H7 (cell line): Measurements from ENCODE around the gene HOOK1. TPM values are rescaled to one million over a fixed set of nuclear protein-coding genes. Genes with fewer than 3 reads are reported as not detected.
"Not testable (repeated sequence)": the region's sequence is repeated elsewhere in the genome, so short reads cannot be mapped to it uniquely, and the experiment has no call there.

Experiments
- DNase-seq: peaks from one replicate; pipeline ENCODE4 v3.0.0; 2012
- H3K27me3 ChIP-seq: 2 replicates; pipeline ENCODE4 v1.6.0; 2011; ENCODE audit warnings: mild to moderate bottlenecking, low read length; ENCODE audit not compliant: control insufficient read depth, insufficient read depth
- H3K36me3 ChIP-seq: replicated peaks from 2 replicates; pipeline ENCODE4 v1.5.1; 2011; ENCODE audit warnings: low read length; ENCODE audit not compliant: control insufficient read depth, insufficient read depth
- H3K4me3 ChIP-seq: 2 replicates; pipeline ENCODE4 v1.5.1; 2011; ENCODE audit warnings: low read depth, mild to moderate bottlenecking, control low read depth, low read length, moderate library complexity; ENCODE audit not compliant: insufficient read depth
- total RNA-seq: library from RNA; depleted of rRNA; stranded (reverse); fragments of >200 nt; shearing (Covaris generic); gene quantifications from 2 replicates; pipeline ENCODE4 v1.2.3, GENCODE V29; 2014

The HOOK1 gene
- total RNA-seq, 1 experiment from 2014 or later = 9.1 TPM

- H3K27me3 ChIP-seq = no peaks in the 10 kb centered on the region; the same call in 1 of the 2 replicates
- H3K36me3 ChIP-seq = no peaks in the 10 kb centered on the region
- no peak for DNase-seq
- H3K4me3 ChIP-seq = no peak overlapping the region
Observed at GRCh38 chr1:59804301-59804700, 10.4 kb upstream of the HOOK1 start.

GRCh38 chr1:59805554-59805953, 9.2 kb upstream of the HOOK1 start:
- Histone ChIP-seq H3K4me3 (no peak overlapping the region), H3K36me3 (no peaks in the 10 kb centered on the region), H3K27me3 (no peaks in the 10 kb centered on the region; the same call in 1 of the 2 replicates)
- DNase-seq = no peak

GRCh38 chr1:59814180-59814900, 409 bp upstream of the HOOK1 start:
- Histone ChIP-seq H3K27me3 (peaks cover 10% of the 10 kb centered on the region; the same call in 1 of the 2 replicates), H3K36me3 (no peaks in the 10 kb centered on the region), H3K4me3 (peak overlapping the region; percentile 78)
- peak; percentile 95 for DNase-seq

- Histone ChIP-seq H3K27me3 (peaks cover 10% of the 10 kb centered on the region; the same call in 1 of the 2 replicates), H3K4me3 (peak overlapping the region; percentile 78; the same call in 1 of the 2 replicates), H3K36me3 (no peaks in the 10 kb centered on the region)
- no peak for DNase-seq
Observed at GRCh38 chr1:59815892-59816291, 1.1 kb downstream of the HOOK1 start.

- H3K27me3 ChIP-seq = peaks cover 10% of the 10 kb centered on the region; the same call in 1 of the 2 replicates
- no peak overlapping the region for H3K4me3 ChIP-seq
Observed at GRCh38 chr1:59816318-59816878, 1.6 kb downstream of the HOOK1 start.

GRCh38 chr1:59819566-59820438, 5.1 kb downstream of the HOOK1 start:
- peaks cover 10% of the 10 kb centered on the region; the same call in 1 of the 2 replicates for H3K27me3 ChIP-seq
- no peak for DNase-seq
- H3K36me3 ChIP-seq = no peaks in the 10 kb centered on the region
- H3K4me3 ChIP-seq = no peak overlapping the region

More at GRCh38 chr1:59816318-59816878, 1.6 kb downstream of the HOOK1 start:
- no peak for DNase-seq
- no peaks in the 10 kb centered on the region for H3K36me3 ChIP-seq

- no peak overlapping the region for H3K4me3 ChIP-seq
- no peak for DNase-seq
- H3K36me3 ChIP-seq = no peaks in the 10 kb centered on the region
- H3K27me3 ChIP-seq = no peaks in the 10 kb centered on the region
Observed at GRCh38 chr1:59827055-59827643, 12.4 kb downstream of the HOOK1 start.

GRCh38 chr1:59828160-59828559, 13.4 kb downstream of the HOOK1 start:
- no peak overlapping the region for H3K4me3 ChIP-seq
- no peaks in the 10 kb centered on the region for H3K36me3 ChIP-seq
- no peaks in the 10 kb centered on the region for H3K27me3 ChIP-seq
- no peak for DNase-seq

GRCh38 chr1:59831529-59831928, 16.8 kb downstream of the HOOK1 start:
- H3K27me3 ChIP-seq = no peaks in the 10 kb centered on the region
- DNase-seq = no peak
- H3K36me3 ChIP-seq = peaks cover 1% of the 10 kb centered on the region
- H3K4me3 ChIP-seq = no peak overlapping the region

- no peaks in the 10 kb centered on the region for H3K27me3 ChIP-seq
- H3K36me3 ChIP-seq = peaks cover 3% of the 10 kb centered on the region
- no peak overlapping the region for H3K4me3 ChIP-seq
- DNase-seq = no peak
Observed at GRCh38 chr1:59833022-59833421, 18.3 kb downstream of the HOOK1 start.

- peaks cover 3% of the 10 kb centered on the region for H3K36me3 ChIP-seq
- no peak for DNase-seq
- no peaks in the 10 kb centered on the region for H3K27me3 ChIP-seq
- H3K4me3 ChIP-seq = no peak overlapping the region
Observed at GRCh38 chr1:59833991-59834390, 19.2 kb downstream of the HOOK1 start.

- not testable (repeated sequence) for H3K27me3 ChIP-seq, H3K36me3 ChIP-seq, DNase-seq, H3K4me3 ChIP-seq
Observed at GRCh38 chr1:59837857-59838256, 23.1 kb downstream of the HOOK1 start.

- DNase-seq = no peak
- peaks cover 2% of the 10 kb centered on the region for H3K36me3 ChIP-seq
- no peaks in the 10 kb centered on the region for H3K27me3 ChIP-seq
- no peak overlapping the region for H3K4me3 ChIP-seq
Observed at GRCh38 chr1:59845091-59845490, 30.3 kb downstream of the HOOK1 start.

GRCh38 chr1:59846209-59846894, 31.6 kb downstream of the HOOK1 start:
- Histone ChIP-seq H3K36me3 (peaks cover 2% of the 10 kb centered on the region; the same call in 1 of the 2 replicates), H3K4me3 (no peak overlapping the region), H3K27me3 (no peaks in the 10 kb centered on the region)
- DNase-seq = no peak
